HG03280 (cell line): Measurements from ENCODE around the gene HOXD9.

Experiments
- ATAC-seq: cut with Tn5 transposase; IDR thresholded peaks from one replicate; pipeline ENCODE4 v1.9.1; 2021; ENCODE audit warnings: mild to moderate bottlenecking, moderate library complexity; ENCODE audit not compliant: unreplicated experiment

Gene HOXD9

DNA sequence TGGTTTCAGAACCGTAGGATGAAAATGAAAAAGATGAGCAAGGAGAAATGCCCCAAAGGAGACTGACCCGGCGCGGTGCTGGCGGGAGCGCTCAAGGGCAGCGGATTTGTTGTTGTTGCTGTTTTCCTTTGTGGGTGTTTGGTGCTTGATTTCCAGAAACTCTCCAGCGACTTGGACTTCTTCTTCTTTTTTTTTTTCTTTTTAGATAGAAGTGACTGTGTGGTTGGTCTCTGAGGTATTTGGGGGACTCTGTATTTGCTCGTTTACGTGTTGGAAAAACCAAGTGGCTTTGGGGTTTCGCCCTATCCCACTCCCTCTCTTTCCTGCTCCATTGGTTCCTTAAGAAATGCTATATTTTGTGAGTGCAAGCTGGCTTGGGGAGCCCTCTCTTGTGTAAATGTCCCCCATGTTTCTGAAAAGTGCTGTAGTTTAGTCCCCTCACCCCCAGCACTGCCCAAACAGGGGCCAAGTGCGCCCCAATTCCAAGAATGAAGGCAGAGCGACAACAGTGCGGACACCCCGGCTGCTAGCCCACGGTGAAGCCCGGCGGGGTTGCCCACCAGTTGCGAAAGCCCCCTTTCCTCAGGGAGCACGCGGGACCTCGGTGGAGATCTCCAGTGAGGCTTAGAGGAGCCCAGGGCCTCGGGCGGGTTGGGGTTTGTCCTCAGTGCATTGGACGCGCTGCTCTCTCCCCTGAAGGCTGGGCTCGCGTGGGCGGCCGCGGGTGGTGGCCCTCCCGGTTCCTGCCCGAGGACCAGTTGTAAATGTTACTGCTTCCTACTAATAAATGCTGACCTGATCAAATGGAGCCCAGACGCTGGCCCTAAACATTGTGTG, 1.8 kb downstream of the HOXD9 start:
- no peak for ATAC-seq

DNA sequence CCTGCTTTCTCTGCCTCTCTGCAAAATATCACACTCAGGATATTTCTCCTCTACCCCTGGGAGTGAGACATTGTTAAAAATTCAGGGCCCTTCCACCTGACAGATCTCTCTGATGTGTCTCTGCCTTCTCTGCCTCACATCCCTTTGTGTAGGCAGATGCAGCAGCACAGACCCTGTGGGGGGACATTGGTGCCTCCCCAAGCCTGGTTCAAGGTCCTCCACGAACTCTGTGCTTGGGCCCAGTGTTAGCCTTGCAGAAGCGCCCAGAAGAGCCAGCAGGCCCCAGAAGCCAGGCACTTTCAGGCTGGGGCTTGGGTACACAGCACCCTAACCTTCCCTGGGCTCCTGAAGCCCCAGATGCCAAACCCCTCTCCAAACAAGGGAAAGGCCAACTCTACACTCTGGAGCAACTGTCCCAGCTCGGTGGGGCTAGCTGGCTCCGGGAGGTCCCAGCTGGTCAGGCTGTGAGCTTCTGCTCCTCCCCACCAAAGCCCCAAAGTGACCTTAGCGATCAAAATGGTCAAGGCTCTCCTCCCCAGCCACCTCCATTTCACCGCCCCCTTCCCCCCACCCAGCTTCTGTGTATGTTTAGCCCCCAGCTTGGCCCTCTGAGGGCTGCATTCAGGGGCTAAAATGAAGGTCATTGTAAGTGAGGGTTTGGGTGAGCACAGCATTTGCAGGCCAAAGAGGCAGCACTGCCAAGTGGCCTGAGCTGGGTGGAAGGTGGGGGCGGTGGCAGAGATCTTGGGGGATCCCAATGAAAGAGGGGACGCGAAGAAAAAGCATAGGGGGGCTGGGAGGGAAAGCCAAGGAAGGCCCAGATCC, 2.6 kb downstream of the HOXD9 start:
- ATAC-seq = no peak

DNA sequence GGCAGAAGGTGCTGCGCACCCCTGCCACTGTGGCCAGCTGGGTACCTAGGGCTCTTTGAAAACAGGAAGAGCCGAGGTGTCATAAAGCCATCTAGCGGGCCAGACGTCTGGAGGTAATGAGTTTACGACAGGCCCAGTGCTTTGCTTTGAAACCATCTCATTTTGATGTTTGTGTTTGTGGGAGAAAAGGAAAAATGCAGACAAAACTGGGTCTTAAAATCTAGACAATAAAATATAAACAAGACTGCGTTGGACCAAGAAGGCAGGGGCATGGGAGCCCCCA, 3.2 kb downstream of the HOXD9 start:
- ATAC-seq = no peak

DNA sequence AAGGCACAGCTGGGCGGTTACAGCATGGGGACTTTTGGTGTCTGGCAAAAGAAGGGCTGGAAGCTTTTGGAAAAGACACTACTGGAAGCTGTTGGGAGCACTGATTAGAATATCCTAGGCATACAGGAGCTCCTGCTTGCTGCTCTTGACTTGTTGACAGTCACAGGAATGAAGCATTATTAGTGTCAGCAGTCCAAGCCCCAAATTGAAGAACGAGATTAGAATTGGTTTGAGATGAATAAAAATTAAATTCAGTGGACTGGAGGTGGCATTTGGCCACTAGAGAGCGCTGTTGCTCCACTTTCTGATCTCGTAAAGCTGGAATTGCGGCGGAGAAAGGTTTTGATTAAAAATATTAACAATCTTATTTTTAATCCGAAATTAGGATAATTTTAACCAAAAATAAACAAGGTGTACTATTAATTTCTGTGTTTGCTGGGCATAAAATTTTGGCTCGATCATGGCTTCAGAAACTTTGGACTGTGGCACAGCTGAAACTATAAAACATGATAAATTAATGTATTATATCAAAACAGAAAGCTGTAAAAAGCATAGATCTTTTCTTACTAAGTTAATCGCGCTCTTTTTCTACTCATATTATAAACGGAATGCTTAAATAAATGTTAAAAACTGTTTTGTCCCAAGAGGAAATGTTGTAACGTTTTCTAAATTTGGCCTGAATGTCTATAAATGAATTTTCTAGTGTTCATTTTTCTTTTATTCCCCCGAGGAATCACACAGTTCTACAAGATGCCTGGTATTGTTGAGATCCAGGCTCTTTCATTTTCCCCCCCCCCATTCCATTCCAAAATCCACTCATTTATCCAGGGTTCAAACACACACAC, 4.6 kb downstream of the HOXD9 start:
- ATAC-seq = no peak

DNA sequence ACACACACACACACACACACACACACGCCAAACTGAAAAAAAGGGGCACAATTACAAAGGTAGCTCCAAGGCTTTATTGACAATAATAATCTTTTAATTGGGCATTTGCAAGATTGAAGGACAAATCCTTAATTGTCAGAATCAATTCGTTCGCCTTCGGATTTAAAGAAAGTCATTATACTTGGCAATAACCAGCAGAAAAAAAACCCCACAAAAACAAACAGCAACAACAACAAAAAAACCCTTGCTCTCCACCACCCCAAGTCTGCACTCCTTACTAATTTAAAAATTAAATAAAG, 5.2 kb downstream of the HOXD9 start:
- no peak for ATAC-seq

DNA sequence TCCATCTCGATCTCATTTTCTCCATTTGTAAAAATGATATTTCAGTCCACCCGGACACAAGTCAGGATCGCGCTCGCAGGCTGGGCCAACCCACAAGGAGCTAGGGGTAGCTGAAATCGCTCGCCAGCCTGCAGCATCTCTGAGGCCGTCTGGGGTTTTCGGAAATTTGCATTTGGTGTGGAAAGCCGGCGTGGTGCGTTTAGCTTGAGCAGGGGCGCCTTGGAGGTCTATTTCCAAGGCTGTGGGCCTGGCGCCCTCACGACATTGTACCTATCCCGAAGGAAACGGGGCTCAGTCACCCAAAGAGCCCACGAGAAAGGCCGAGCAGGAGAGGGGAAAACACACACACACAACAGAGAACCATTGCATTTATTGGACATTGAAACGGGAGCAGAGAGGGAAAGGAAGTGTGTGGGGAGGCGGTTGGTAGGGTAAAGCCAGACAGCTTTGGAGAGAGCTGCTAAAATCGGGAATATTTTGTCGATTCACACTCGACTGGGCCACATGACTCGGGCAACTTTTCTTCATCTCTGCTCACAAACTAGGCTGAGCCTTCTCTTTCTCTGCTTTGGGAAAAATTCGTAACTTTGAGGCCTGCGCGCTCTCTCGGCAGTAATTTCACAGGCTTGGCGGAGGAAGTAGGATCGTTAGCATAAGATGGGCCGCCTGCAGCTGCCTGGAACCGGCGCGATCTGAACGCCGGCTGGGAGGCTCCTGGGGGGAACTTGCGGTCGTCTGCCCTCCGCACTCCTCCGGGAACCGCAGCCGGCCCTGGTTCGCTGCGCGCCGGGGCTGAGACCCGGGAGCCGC, 5.9 kb downstream of the HOXD9 start:
- ATAC-seq = no peak

DNA sequence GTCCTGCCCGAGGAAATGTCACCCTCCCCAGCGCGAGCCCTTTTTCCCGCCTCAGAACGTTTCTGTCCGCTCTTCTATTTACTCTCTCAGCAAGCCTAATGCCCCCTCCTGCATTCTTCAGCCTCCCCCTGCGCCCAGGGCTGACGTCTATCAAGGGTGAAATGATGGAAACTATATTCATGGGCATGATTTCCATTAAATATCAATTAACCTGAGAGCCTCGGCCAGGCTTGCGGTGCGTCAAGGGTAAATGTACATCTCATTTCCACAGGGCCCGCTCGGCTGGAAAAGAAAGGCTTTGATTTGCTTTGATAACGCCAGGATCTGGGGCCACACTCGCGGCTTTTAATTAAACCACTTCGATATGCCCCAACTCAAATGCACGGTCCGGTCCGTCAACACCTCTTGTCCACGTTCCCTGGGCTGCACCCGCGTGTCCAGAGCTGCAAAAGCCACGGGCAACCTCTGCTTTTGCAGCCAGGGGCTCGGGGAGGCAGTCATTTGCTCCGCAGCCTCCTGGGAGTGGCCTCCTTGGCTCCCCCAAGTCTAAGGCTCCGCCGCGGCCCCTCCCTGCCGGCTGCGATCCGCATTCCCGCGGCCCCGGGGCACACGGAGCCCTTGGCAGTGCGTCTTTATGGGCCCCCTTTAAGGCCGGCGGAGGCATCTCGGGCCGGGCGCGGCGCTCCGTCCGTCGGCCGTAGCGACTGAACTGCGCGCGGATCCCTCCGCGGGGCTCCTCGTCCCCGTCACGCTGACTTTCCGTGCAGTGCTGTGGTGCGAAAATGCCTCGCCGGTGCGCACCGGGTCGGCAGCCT, 6.7 kb downstream of the HOXD9 start, which contains the start of gene HOXD8:
TSS of gene HOXD8 (plus strand) at position 724 of the 815 bp plus-strand sequence. CDS start 662 bp downstream, outside the sequence.
- ATAC-seq = no peak

DNA sequence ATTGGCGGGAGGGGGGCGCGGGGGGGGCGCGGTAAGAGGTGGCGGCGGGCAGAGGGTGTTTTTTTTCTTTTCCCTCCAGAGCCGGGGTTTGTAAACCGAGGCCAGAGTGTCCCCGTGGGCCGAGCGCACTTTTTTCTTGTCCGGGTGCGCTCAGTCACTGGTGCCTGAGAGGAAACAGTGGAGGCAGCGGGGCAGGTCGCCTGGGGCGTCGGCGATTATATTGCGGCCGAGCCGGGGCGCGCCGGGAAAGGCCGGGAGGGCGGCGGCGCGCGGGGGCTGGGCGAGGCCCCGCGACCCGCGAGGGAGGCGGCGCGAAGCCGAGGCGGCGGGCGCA, 7.3 kb downstream of the HOXD9 start:
- ATAC-seq = no peak

DNA sequence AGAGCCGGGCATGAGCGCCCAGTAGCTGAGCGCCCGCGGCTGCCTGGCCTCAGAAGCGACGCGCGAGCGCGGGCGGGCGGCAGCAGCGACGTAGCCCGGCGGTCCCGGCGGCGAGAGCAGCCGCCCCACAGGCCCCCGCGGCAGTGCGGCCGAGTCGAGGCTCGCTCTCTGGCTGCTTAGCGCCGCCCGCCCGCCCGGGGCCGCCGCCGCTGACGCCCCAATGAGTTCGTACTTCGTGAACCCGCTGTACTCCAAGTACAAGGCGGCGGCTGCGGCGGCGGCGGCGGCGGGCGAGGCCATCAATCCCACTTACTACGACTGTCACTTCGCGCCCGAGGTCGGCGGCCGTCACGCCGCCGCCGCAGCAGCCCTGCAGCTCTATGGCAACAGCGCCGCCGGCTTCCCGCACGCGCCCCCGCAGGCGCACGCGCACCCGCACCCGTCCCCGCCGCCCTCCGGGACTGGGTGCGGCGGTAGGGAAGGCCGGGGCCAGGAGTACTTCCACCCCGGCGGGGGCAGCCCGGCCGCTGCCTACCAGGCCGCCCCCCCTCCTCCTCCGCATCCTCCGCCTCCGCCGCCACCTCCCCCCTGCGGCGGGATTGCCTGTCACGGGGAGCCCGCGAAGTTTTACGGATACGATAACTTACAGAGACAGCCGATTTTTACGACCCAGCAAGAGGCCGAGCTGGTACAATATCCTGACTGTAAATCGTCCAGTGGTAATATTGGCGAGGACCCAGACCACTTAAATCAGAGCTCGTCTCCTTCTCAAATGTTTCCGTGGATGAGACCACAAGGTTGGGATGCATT, 7.8 kb downstream of the HOXD9 start:
- no peak for ATAC-seq

DNA sequence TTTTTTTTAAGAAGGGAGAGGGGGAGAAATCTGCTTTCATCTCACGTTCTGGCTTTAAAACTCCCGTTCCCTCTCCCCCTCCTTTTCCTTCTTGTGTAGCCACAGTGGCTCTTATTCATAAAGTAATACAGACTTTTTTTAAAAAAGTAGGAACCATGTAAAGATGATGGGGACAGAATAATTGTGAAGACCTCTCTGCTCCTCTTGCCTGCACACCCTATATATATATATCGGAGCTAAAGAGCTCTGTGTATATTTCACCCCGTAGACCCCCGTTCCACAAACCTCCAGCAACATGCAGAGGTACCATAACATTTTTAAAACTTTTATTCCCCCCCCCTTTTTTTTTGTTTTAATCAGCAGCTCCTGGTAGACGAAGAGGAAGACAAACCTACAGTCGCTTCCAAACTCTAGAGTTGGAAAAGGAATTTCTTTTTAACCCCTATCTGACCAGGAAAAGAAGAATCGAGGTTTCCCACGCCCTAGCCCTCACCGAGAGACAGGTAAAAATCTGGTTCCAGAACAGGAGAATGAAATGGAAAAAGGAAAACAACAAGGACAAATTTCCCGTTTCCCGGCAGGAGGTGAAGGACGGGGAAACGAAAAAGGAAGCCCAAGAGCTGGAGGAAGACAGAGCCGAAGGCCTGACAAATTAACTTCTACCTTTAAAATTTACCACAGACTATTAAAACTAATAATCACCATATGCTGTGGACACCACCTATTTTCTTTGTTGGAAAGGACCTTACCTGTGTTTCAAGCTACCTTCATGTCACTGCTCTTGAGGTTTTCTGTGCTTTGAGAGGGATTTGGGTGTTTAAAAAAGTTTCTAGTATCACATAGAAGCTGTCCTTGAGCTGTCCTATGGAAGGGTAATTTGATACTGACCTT, 8.7 kb downstream of the HOXD9 start:
- no peak for ATAC-seq

DNA sequence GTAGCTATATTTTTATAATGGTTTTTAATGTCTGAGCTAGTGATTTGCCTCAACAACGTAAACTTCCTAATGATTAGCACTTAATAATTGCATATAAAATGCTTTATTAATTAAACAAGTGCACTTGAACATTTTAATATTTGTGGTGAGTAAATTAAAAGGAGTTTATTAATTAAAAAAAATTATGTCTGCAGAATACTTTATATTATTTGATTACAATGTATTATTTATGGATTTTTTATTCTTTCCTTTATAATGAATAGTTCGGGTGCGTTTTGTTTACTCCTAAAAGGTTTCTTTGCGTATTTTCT, 9.3 kb downstream of the HOXD9 start:
- ATAC-seq = no peak

DNA sequence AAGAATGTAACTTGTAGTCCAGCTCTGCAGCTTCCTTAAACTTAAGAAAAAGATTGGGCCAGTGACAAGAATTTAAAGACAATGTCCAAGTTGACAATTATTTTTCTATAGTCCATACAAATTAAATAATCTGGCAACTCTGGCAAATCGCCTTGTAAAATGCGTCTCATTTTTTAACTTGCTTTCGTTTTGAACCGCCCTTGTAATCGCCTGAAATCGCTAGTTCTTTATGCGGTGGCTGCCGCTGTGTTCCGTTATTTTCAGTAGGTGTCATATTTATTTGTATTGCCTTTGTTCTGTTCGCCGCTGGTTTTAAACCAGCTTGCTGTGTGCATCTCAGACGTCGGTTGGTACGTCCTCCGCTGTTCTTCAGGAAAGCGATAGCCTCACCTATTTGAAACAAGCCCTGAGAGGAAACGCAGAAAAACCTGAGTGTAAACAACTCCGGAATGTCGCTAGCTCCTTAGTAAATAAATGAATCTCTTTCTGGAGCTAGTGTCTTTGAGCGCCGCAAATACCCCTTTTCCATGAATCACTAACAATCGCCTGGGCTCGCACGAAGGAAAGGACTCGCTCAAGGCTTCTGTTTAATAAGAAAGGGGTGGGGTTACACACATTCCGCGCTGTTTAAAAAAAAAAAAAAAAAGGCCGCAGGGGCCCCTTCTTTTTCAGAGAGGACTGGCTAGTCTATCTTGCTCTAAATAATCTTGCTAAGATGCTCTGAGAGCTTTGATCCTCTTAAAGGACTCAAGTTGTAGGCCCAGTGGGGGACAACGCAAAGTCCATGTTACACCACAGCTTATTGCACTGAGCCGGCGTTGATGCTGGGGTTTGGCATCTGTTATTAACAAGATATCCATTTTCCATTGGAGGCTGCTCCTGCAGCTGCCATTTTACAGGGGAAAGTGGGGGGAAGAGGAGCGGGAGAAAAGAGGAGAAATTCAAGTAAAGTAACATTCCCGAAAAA, 10.0 kb downstream of the HOXD9 start:
- no peak for ATAC-seq

DNA sequence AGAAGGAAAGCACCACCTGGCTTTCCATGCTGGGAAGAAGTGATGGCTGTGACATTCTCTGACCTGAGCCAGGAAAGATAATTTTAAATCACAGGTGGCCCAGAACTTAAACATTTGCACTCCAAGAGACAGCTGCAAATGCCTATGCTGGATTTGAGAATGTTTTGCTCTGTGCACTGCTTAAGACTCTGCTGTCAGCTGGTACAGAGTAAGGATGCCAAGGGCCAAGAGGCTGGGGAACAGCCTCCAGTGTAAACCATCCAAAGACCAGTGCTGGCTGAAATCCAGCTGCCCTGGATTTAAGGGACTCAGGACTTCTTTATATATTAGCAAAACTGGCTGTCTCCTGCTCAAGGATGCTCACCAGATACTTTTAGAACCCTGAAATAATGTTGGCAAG, 10.9 kb downstream of the HOXD9 start:
- no peak for ATAC-seq

DNA sequence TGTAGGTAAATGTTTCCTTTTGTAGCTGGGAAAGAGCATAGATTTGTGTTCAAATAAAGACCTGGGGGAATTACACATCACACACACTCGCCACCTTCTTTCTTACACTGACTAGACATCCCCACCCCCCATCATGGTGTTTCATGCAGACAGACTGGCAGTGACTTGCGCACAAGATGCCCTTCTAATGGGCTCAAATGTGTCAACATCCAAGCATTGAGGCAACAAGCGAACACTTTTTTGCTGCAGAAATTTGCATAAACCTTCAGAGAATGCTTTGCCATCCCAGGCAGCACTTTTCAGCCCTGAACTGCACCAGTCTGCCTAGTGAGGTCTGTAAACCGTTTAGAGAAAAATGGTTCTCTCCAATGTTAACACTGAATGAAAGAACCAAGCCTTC, 11.5 kb downstream of the HOXD9 start:
- no peak for ATAC-seq

DNA sequence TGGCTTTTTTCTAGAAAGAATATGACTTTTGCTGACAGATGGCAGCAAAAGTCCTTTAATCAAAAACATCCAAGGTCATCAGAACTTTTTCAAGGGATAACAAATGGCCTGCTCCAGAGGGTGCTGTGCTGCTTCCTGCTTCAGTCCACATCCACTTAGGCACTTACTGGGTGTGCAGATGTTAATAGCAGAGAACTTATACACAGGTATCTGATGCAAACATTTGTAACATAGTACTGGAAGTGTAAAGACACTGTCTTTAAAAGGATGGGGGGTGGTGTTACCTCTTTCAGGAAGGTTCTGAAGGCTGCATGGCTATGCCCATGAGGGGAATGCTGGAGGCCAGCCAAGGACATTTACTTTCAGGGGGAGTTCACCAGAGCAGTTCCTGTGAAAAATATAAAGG, 12.5 kb downstream of the HOXD9 start:
- no peak for ATAC-seq

DNA sequence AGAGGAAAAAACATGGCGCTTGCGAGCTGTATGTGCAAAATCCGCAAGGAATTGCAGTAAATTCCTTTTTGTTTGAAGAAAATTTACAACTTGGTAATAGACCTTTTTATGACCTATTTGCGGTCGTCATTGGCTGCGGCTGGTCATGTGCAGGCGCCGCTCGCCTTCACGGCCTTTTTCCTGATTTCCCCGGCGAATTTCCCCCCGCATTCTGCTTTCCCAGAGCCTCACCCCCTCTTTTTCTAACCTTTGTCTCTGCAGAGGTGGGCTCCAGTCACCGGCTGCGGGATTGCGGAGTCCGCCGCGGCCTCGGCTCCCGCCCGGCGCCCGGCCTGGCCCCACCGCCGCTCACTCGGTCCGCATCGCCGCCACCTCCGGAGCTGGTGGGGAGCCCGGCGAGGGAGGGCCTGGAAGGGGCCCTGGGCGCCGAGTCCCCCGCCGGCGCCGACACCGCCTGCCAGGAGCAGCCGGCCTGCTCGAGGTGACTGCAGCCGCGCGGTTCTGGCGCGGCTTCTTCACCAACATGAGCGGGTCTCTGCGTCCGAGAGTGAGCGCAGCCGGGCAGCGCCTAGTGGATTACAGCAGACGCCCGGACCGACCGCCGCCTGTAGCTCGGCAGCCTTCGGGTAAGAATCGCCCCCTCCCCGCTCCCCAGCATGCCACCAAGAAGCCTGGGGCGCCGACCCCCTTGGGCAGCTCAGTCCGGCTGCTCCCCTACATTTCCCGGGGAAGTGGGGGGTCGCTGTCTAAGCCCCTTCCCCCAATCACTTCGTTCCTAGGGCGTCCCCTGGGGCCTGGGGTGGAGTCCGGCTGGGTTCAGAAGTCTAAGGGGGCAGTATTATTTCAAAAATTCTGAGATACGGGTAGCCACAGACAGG, 14.1 kb downstream of the HOXD9 start:
- no peak for ATAC-seq
